ENCODE measurements around the gene NDST1. TPM values are rescaled to one million over a fixed set of nuclear protein-coding genes. Genes with fewer than 3 reads are reported as not detected.

NDST1 gene
- total RNA-seq, 2 donors from 2014 or later: 3.4 to 3.5 TPM

- Mint-ChIP-seq H3K9me3 (no peaks in the 10 kb centered on the region), H3K27ac (no peak overlapping the region)
- no peak for ATAC-seq (replicated peaks in 1 of 2)
Measured at GRCh38 chr5:150496534-150496933, 11.4 kb upstream of the NDST1 start.

DNA sequence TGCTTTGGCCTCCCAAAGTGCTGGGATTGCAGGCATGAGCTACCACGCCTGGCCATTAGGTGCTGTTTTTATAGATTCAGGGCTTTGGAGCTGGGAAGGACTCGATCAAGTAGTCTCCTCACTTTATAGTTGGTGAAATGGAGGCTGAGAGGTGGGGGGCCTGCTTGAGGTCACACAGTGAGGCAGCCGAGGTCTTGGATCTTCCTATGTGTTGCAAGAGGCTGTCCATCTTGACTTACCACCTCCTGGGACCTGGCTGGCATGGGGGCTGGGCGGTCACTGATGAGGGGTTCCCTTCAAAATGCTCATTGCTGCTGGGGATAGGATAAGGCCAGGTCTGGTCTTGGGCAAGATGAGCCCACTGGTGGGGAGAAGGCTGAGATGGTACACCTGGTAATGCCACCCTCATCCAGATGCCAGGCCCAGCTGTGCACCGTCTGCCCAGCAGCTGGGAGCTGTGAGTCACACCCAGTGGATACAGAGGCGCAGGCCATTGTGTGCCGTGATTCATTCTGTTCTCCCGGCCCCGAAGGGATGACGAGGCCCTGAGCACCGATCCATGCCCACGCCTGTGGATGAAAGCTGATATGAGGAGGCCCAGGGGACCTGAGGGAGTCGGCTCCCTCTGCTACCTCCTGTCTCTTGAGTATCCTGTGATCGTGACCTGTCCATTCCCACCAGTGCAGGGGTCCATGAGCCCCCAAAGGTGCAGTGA is 10.5 kb upstream of the NDST1 start:
- no peak overlapping the region for H3K27ac Mint-ChIP-seq
- ATAC-seq (replicated peaks in 1 of 2): no peak

More at GRCh38 chr5:150496534-150496933, 11.4 kb upstream of the NDST1 start:
- no peak for DNase-seq
- no peaks in the 10 kb centered on the region for H3K27me3 Mint-ChIP-seq (ENCODE audit: low read depth)
- no peak overlapping the region for H3K4me3 Mint-ChIP-seq
- no peaks in the 10 kb centered on the region for H3K36me3 Mint-ChIP-seq (ENCODE audit: insufficient read depth in 2 of 2)
- H3K4me1 Mint-ChIP-seq (ENCODE audit: low read depth): no peaks in the 10 kb centered on the region

DNA sequence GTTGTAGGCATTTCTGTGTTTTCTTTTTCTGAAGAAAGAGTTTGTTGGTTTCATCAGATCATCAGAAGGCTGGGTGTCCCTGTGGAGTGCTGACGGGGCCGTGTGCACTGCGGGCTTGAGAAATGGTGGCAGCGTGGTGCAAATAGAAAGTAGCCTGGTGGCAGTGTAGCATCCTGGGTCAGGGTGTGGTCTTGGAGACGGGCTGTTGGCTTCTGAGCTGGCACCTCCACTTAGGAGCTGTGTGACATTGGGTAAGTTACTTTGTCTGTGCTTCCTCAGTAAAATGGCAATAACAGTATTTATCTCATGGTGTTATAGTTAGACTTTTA is 10.0 kb upstream of the NDST1 start:
- Mint-ChIP-seq H3K27ac (no peak overlapping the region), H3K4me1 (ENCODE audit: low read depth) (no peaks in the 10 kb centered on the region), H3K9me3 (no peaks in the 10 kb centered on the region), H3K36me3 (ENCODE audit: insufficient read depth in 2 of 2) (no peaks in the 10 kb centered on the region), H3K4me3 (no peak overlapping the region), H3K27me3 (ENCODE audit: low read depth) (no peaks in the 10 kb centered on the region)
- DNase-seq (no peak), ATAC-seq (replicated peaks in 1 of 2) (no peak)

More for the DNA sequence above, 10.5 kb upstream of the NDST1 start:
- no peaks in the 10 kb centered on the region for H3K36me3 Mint-ChIP-seq (ENCODE audit: insufficient read depth in 2 of 2)
- H3K27me3 Mint-ChIP-seq (ENCODE audit: low read depth): no peaks in the 10 kb centered on the region
- H3K4me1 Mint-ChIP-seq (ENCODE audit: low read depth): no peaks in the 10 kb centered on the region
- no peak overlapping the region for H3K4me3 Mint-ChIP-seq
- no peak for DNase-seq
- no peaks in the 10 kb centered on the region for H3K9me3 Mint-ChIP-seq

DNA sequence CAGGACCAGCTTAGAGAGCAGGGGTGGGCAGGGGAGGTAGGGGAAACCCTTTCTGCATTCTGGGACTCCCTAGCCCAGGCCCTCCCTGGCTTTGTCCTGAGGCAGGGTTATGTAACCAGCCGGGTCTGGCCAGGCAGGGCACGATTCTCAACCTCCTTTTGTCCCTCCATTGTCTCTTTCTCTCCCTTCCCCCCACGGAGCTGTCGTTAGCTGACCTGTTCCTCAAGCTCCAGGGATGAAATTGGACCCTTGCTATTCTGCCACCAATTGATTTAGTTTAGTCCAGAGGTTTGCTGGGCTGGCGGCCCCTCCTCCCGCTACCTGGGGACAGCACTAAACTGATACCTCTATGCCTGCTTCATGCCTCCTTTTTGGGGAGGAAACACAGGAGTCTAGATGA is 9.4 kb upstream of the NDST1 start:
- Mint-ChIP-seq H3K27ac (no peak overlapping the region), H3K4me1 (ENCODE audit: low read depth) (no peaks in the 10 kb centered on the region), H3K4me3 (no peak overlapping the region), H3K27me3 (ENCODE audit: low read depth) (no peaks in the 10 kb centered on the region), H3K9me3 (no peaks in the 10 kb centered on the region), H3K36me3 (ENCODE audit: insufficient read depth in 2 of 2) (no peaks in the 10 kb centered on the region)
- DNase-seq (no peak), ATAC-seq (replicated peaks in 1 of 2) (no peak)

- Mint-ChIP-seq H3K27ac (no peak overlapping the region), H3K27me3 (ENCODE audit: low read depth) (no peaks in the 10 kb centered on the region), H3K36me3 (ENCODE audit: insufficient read depth in 2 of 2) (no peaks in the 10 kb centered on the region), H3K9me3 (no peaks in the 10 kb centered on the region), H3K4me1 (ENCODE audit: low read depth) (no peaks in the 10 kb centered on the region), H3K4me3 (no peak overlapping the region)
- DNase-seq (no peak), ATAC-seq (replicated peaks in 1 of 2) (no peak)
Measured at GRCh38 chr5:150498971-150499370, 9.0 kb upstream of the NDST1 start.

- Mint-ChIP-seq H3K27ac (no peak overlapping the region), H3K36me3 (ENCODE audit: insufficient read depth in 2 of 2) (no peaks in the 10 kb centered on the region), H3K4me3 (no peak overlapping the region), H3K4me1 (ENCODE audit: low read depth) (no peaks in the 10 kb centered on the region), H3K9me3 (no peaks in the 10 kb centered on the region), H3K27me3 (ENCODE audit: low read depth) (no peaks in the 10 kb centered on the region)
- no peak for ATAC-seq (replicated peaks in 1 of 2)
- no peak for DNase-seq
Measured at GRCh38 chr5:150499437-150499956, 8.4 kb upstream of the NDST1 start.

GRCh38 chr5:150500328-150500841 is 7.5 kb upstream of the NDST1 start:
- Mint-ChIP-seq H3K27ac (no peak overlapping the region), H3K9me3 (no peaks in the 10 kb centered on the region), H3K36me3 (ENCODE audit: insufficient read depth in 2 of 2) (no peaks in the 10 kb centered on the region), H3K4me3 (no peak overlapping the region), H3K27me3 (ENCODE audit: low read depth) (no peaks in the 10 kb centered on the region), H3K4me1 (ENCODE audit: low read depth) (no peaks in the 10 kb centered on the region)
- ATAC-seq (replicated peaks in 1 of 2) (no peak), DNase-seq (no peak)

- ATAC-seq (replicated peaks in 1 of 2): no peak
Measured at GRCh38 chr5:150500905-150501304, 7.0 kb upstream of the NDST1 start.

GRCh38 chr5:150502106-150502505 is 5.8 kb upstream of the NDST1 start:
- H3K9me3 Mint-ChIP-seq: no peaks in the 10 kb centered on the region
- no peak overlapping the region for H3K27ac Mint-ChIP-seq
- H3K27me3 Mint-ChIP-seq (ENCODE audit: low read depth): no peaks in the 10 kb centered on the region
- no peak for ATAC-seq (replicated peaks in 1 of 2)
- no peak for DNase-seq
- H3K36me3 Mint-ChIP-seq (ENCODE audit: insufficient read depth in 2 of 2): no peaks in the 10 kb centered on the region
- no peak overlapping the region for H3K4me3 Mint-ChIP-seq
- H3K4me1 Mint-ChIP-seq (ENCODE audit: low read depth): no peaks in the 10 kb centered on the region

More at GRCh38 chr5:150500905-150501304, 7.0 kb upstream of the NDST1 start:
- no peaks in the 10 kb centered on the region for H3K36me3 Mint-ChIP-seq (ENCODE audit: insufficient read depth in 2 of 2)
- no peak overlapping the region for H3K27ac Mint-ChIP-seq
- no peaks in the 10 kb centered on the region for H3K9me3 Mint-ChIP-seq
- H3K27me3 Mint-ChIP-seq (ENCODE audit: low read depth): no peaks in the 10 kb centered on the region
- no peak overlapping the region for H3K4me3 Mint-ChIP-seq
- no peak for DNase-seq
- H3K4me1 Mint-ChIP-seq (ENCODE audit: low read depth): no peaks in the 10 kb centered on the region

DNA sequence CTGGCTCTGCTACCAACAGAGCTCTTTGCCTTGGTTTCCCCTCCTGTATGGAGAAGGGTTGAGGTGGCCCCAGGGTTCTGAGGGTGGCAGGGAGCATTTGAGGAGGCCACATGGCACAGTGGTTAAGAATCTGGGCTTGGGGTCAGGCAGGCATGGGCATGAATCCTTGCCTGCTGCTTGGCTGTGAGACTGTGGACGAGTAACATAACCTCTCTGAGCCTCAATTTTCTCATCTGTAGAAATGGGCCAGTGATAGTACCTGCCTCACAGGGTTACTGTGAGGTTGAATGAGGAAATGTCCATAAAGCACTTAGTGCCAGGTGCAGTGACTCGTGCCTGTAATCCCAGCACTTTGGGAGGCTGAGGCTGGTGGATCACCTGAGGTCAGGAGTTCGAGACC is 5.1 kb upstream of the NDST1 start:
- Mint-ChIP-seq H3K4me3 (no peak overlapping the region), H3K27ac (no peak overlapping the region), H3K4me1 (ENCODE audit: low read depth) (no peaks in the 10 kb centered on the region), H3K9me3 (no peaks in the 10 kb centered on the region), H3K36me3 (ENCODE audit: insufficient read depth in 2 of 2) (no peaks in the 10 kb centered on the region), H3K27me3 (ENCODE audit: low read depth) (no peaks in the 10 kb centered on the region)
- ATAC-seq (replicated peaks in 1 of 2) (no peak), DNase-seq (no peak)

GRCh38 chr5:150503386-150503785 is 4.5 kb upstream of the NDST1 start:
- H3K36me3 Mint-ChIP-seq (ENCODE audit: insufficient read depth in 2 of 2): no peaks in the 10 kb centered on the region

GRCh38 chr5:150503977-150504620 is 3.8 kb upstream of the NDST1 start:
- Mint-ChIP-seq H3K4me3 (no peak overlapping the region), H3K4me1 (ENCODE audit: low read depth) (no peaks in the 10 kb centered on the region), H3K27ac (no peak overlapping the region), H3K9me3 (no peaks in the 10 kb centered on the region), H3K27me3 (ENCODE audit: low read depth) (no peaks in the 10 kb centered on the region), H3K36me3 (ENCODE audit: insufficient read depth in 2 of 2) (no peaks in the 10 kb centered on the region)
- DNase-seq (no peak), ATAC-seq (replicated peaks in 1 of 2) (no peak)

More at GRCh38 chr5:150503386-150503785, 4.5 kb upstream of the NDST1 start:
- Mint-ChIP-seq H3K4me1 (ENCODE audit: low read depth) (no peaks in the 10 kb centered on the region), H3K4me3 (no peak overlapping the region), H3K9me3 (no peaks in the 10 kb centered on the region), H3K27me3 (ENCODE audit: low read depth) (no peaks in the 10 kb centered on the region), H3K27ac (no peak overlapping the region)
- DNase-seq: no peak
- ATAC-seq (replicated peaks in 1 of 2): no peak

DNA sequence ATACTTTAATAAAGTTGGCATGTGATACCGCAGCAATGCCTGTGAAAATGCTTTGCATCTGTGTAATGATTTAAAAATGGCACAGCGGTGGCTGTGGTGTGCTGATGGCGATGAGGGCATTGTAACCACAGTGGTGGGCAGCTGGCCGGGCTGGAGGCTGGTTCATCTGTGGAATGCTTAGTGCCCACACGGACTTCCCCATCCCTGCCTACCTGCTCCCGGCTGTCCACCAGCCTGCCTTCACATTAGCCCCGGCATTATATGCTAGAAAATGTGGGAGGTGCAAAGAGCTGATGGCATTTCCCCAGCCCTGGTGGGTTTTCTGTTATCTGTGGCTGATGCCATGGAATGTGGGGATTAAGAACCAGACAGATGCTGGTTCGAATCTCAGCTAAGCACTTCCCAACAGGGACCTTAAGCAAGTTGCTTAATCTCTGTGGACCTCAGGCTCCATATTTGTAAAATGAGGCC is 2.9 kb upstream of the NDST1 start:
- Mint-ChIP-seq H3K9me3 (no peaks in the 10 kb centered on the region), H3K27me3 (ENCODE audit: low read depth) (no peaks in the 10 kb centered on the region), H3K27ac (no peak overlapping the region), H3K36me3 (ENCODE audit: insufficient read depth in 2 of 2) (no peaks in the 10 kb centered on the region), H3K4me3 (no peak overlapping the region), H3K4me1 (ENCODE audit: low read depth) (no peaks in the 10 kb centered on the region)
- ATAC-seq (replicated peaks in 1 of 2): no peak
- DNase-seq: no peak

Measured in activated T-cell treated with anti-CD3 and anti-CD28 coated beads, Interleukin-2, amount 50 U/mL, for 72 hours (primary cell).